BLaER1 treated with 17β-estradiol and CSF1 and Interleukin-3, amounts not matched to agents 10 nM and 100 nM (cell line): Measurements from ENCODE around the gene MAP1LC3A.
A peak's percentile ranks its signal among the peaks of the same experiment; 100 is the strongest.

ENCODE experiments used
- H3K27ac ChIP-seq, 11 experiments: shearing (Covaris generic); formaldehyde crosslinking; 2 replicates each; pipeline ENCODE4 v1.8.1; 2022
- H3K27me3 ChIP-seq, 11 experiments: shearing (Covaris generic); formaldehyde crosslinking; 2 replicates each; pipeline ENCODE4 v1.8.1; 2022
- H3K36me3 ChIP-seq, 11 experiments: shearing (Covaris generic); formaldehyde crosslinking; 2 replicates each; pipeline ENCODE4 v1.8.1; 2022
- H3K4me1 ChIP-seq, 10 experiments: shearing (Covaris generic); formaldehyde crosslinking; 2 replicates each; pipeline ENCODE4 v1.8.1; 2022
- H3K4me2 ChIP-seq, 11 experiments: shearing (Covaris generic); formaldehyde crosslinking; 2 replicates each; pipeline ENCODE4 v1.8.1; 2022
- H3K4me3 ChIP-seq, 10 experiments: shearing (Covaris generic); formaldehyde crosslinking; 2 replicates each; pipeline ENCODE4 v1.8.1; 2022
- H3K9ac ChIP-seq, 11 experiments: shearing (Covaris generic); formaldehyde crosslinking; 2 replicates each; pipeline ENCODE4 v1.8.1; 2022
- H3K9me3 ChIP-seq, 11 experiments: shearing (Covaris generic); formaldehyde crosslinking; replicated peaks in 1 of 11; 2 replicates each; pipeline ENCODE4 v1.8.1; 2022
- H4K20me1 ChIP-seq, 11 experiments: shearing (Covaris generic); formaldehyde crosslinking; 2 replicates each; pipeline ENCODE4 v1.8.1; 2022
- Cebpa-rat ChIP-seq, 11 experiments: shearing (Covaris generic); IDR thresholded peaks; 2 replicates each; pipeline ENCODE4 v1.8.1; 2022

MAP1LC3A gene

DNA sequence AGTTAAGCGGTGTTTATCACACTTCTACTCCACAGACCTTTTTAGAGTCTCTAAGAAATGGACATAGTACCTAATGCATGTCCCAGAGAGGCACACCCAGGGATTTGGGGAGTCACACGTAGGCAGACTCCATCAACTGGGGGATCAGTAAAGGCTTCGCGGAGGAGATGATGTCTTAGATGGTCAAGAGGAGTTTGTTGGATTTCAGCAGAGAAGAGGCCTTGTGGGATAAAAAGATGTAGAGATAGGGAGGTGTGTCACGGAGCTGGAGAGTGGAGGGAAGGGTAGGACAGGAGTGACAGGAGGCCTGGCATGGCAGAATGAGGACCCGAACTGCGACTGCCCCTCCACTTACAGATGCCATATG, 33.2 kb upstream of the MAP1LC3A start:
- TF ChIP-seq Cebpa-rat (IDR thresholded peaks at IDR 0.05) = no peak
- Histone ChIP-seq H3K9ac (peak overlapping the region in 4 of 11 experiments; percentile 13 to 42 (median 28); a peak in 5 of 22 replicates), H3K27me3 (no peaks in the 10 kb centered on the region), H4K20me1 (peaks cover 55 to 97% (median 72%) of the 10 kb centered on the region in 11 experiments), H3K36me3 (peaks cover 59 to 95% (median 74%) of the 10 kb centered on the region in 11 experiments), H3K4me3 (no peak overlapping the region), H3K27ac (peak overlapping the region in 4 of 11 experiments; percentile 26 to 48 (median 38); a peak in 4 of 22 replicates), H3K4me1 (peaks cover 9 to 43% (median 12%) of the 10 kb centered on the region in 10 experiments; a peak in 19 of 20 replicates), H3K9me3 (no peaks in the 10 kb centered on the region), H3K4me2 (peak overlapping the region in 4 of 11 experiments; percentile 12 to 38 (median 32); a peak in 6 of 22 replicates)

GRCh38 chr20:34525709-34526416, 32.7 kb upstream of the MAP1LC3A start:
- Histone ChIP-seq H3K36me3 (peaks cover 62 to 95% (median 74%) of the 10 kb centered on the region in 11 experiments), H3K27ac (peak overlapping the region in 4 of 11 experiments; percentile 26 to 48 (median 38); a peak in 5 of 22 replicates), H3K4me3 (no peak overlapping the region)

DNA sequence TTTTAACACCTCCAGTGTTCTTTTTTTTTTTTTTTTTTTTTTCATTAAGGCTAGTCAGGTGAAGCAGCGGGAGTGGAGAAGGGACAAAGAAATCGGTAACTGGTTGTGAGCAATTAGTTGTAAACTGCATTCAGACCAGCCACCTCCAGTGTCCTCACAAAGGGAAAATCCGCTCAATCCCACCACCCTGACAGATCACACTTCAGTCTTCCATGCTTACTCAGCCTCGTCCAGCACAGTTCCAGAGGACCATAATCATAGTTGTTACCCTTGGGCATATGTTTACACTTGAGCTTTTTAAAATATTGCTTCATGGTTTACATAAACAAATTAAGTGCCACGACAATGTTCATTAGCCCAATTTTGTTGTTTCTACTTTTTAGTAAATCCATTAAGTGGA, 32.1 kb upstream of the MAP1LC3A start:
- peaks cover 66 to 95% (median 78%) of the 10 kb centered on the region in 11 experiments for H3K36me3 ChIP-seq
- H3K4me1 ChIP-seq = peaks cover 9 to 40% (median 12%) of the 10 kb centered on the region in 10 experiments; a peak in 19 of 20 replicates
- no peak overlapping the region for H3K4me3 ChIP-seq
- no peaks in the 10 kb centered on the region for H3K9me3 ChIP-seq
- H3K27me3 ChIP-seq = no peaks in the 10 kb centered on the region
- peak overlapping the region in 2 of 11 experiments; percentile 28 to 42; a peak in 1 of 22 replicates for H3K9ac ChIP-seq
- peak overlapping the region in 3 of 11 experiments; percentile 28 to 48 (median 47); a peak in 3 of 22 replicates for H3K27ac ChIP-seq
- H4K20me1 ChIP-seq = peaks cover 45 to 97% (median 70%) of the 10 kb centered on the region in 11 experiments
- peak overlapping the region in 1 of 11 experiments; percentile 36; a peak in 1 of 22 replicates for H3K4me2 ChIP-seq
- no peak for TF ChIP-seq Cebpa-rat (IDR thresholded peaks at IDR 0.05)

More at GRCh38 chr20:34525709-34526416, 32.7 kb upstream of the MAP1LC3A start:
- no peak for TF ChIP-seq Cebpa-rat (IDR thresholded peaks at IDR 0.05)
- H3K9ac ChIP-seq = peak overlapping the region in 4 of 11 experiments; percentile 13 to 42 (median 28); a peak in 5 of 22 replicates
- H3K27me3 ChIP-seq = no peaks in the 10 kb centered on the region
- no peaks in the 10 kb centered on the region for H3K9me3 ChIP-seq
- H3K4me2 ChIP-seq = peak overlapping the region in 4 of 11 experiments; percentile 12 to 38 (median 32); a peak in 6 of 22 replicates
- H4K20me1 ChIP-seq = peaks cover 49 to 97% (median 71%) of the 10 kb centered on the region in 11 experiments
- H3K4me1 ChIP-seq = peaks cover 9 to 41% (median 12%) of the 10 kb centered on the region in 10 experiments; a peak in 19 of 20 replicates

GRCh38 chr20:34527016-34527415, 31.5 kb upstream of the MAP1LC3A start:
- H3K9ac ChIP-seq = no peak overlapping the region
- no peak for TF ChIP-seq Cebpa-rat (IDR thresholded peaks at IDR 0.05)

GRCh38 chr20:34528921-34529297, 29.6 kb upstream of the MAP1LC3A start:
- peaks cover 21 to 97% (median 64%) of the 10 kb centered on the region in 11 experiments for H4K20me1 ChIP-seq
- H3K27me3 ChIP-seq = no peaks in the 10 kb centered on the region
- H3K9me3 ChIP-seq = no peaks in the 10 kb centered on the region
- no peak overlapping the region for H3K4me2 ChIP-seq
- H3K27ac ChIP-seq = no peak overlapping the region
- no peak for TF ChIP-seq Cebpa-rat (IDR thresholded peaks at IDR 0.05)
- H3K9ac ChIP-seq = no peak overlapping the region
- H3K36me3 ChIP-seq = peaks cover 84 to 98% (median 95%) of the 10 kb centered on the region in 11 experiments
- H3K4me1 ChIP-seq = peaks cover 0 to 20% (median 6%) of the 10 kb centered on the region in 10 experiments; a peak in 11 of 20 replicates
- H3K4me3 ChIP-seq = no peak overlapping the region

More at GRCh38 chr20:34527016-34527415, 31.5 kb upstream of the MAP1LC3A start:
- peaks cover 40 to 97% (median 69%) of the 10 kb centered on the region in 11 experiments for H4K20me1 ChIP-seq
- H3K27me3 ChIP-seq = no peaks in the 10 kb centered on the region
- no peak overlapping the region for H3K27ac ChIP-seq
- H3K9me3 ChIP-seq = no peaks in the 10 kb centered on the region
- H3K4me2 ChIP-seq = no peak overlapping the region
- peaks cover 66 to 95% (median 83%) of the 10 kb centered on the region in 11 experiments for H3K36me3 ChIP-seq
- peaks cover 9 to 34% (median 11%) of the 10 kb centered on the region in 10 experiments; a peak in 19 of 20 replicates for H3K4me1 ChIP-seq
- H3K4me3 ChIP-seq = no peak overlapping the region

DNA sequence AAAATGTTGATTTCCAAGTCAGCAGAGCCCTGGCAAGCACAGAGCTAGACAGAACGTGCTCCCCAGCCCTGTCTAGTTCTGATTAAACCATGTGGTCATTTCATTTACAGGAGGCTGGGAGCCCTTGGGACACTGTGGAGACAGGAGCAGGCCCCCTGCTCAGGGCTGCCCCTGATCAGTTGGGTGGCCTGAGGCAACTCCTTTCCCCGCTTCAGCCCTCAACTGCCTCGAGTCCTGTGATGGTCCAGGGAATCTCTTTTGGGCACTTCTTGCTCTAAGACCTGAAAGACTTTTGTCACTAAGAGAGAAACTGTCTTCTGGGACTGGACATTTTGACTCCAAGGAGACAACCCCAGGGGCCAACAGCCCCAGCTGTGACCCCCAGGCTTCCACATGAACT, 28.8 kb upstream of the MAP1LC3A start:
- Histone ChIP-seq H3K27ac (no peak overlapping the region), H3K9ac (no peak overlapping the region), H3K9me3 (no peaks in the 10 kb centered on the region), H3K36me3 (peaks cover 88 to 100% (median 97%) of the 10 kb centered on the region in 11 experiments), H3K4me3 (no peak overlapping the region), H3K4me1 (peaks cover 0 to 16% (median 6%) of the 10 kb centered on the region in 10 experiments; a peak in 11 of 20 replicates), H3K4me2 (no peak overlapping the region), H3K27me3 (no peaks in the 10 kb centered on the region), H4K20me1 (peaks cover 12 to 97% (median 64%) of the 10 kb centered on the region in 11 experiments; a peak in 21 of 22 replicates)
- no peak for TF ChIP-seq Cebpa-rat (IDR thresholded peaks at IDR 0.05)

DNA sequence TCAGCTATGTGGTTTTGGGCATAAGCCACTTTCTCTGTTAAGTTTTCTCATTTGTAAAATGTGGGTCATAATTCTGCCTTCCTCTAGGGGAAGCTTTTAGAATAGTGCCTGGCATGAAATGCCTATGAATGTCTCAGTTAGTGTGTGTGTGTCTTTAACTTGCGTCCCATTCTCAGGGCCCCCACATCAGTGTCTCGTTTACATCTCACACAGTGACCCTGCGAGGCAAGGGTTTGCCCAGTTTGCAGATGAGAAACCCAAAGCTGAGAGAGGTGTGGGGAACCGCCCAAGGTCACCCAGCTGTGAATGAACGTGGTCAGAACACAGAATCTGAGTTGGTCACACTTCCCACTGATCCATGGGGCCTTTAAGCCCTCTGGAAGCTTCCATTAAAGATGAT, 28.2 kb upstream of the MAP1LC3A start:
- Histone ChIP-seq H3K27ac (no peak overlapping the region), H3K9me3 (no peaks in the 10 kb centered on the region), H3K4me3 (no peak overlapping the region), H3K27me3 (no peaks in the 10 kb centered on the region), H4K20me1 (peaks cover 6 to 97% (median 62%) of the 10 kb centered on the region in 11 experiments; a peak in 20 of 22 replicates), H3K9ac (no peak overlapping the region), H3K36me3 (peaks cover 91 to 100% (median 97%) of the 10 kb centered on the region in 11 experiments), H3K4me1 (peaks cover 0 to 10% (median 6%) of the 10 kb centered on the region in 10 experiments; a peak in 11 of 20 replicates), H3K4me2 (no peak overlapping the region)
- TF ChIP-seq Cebpa-rat (IDR thresholded peaks at IDR 0.05) = no peak

DNA sequence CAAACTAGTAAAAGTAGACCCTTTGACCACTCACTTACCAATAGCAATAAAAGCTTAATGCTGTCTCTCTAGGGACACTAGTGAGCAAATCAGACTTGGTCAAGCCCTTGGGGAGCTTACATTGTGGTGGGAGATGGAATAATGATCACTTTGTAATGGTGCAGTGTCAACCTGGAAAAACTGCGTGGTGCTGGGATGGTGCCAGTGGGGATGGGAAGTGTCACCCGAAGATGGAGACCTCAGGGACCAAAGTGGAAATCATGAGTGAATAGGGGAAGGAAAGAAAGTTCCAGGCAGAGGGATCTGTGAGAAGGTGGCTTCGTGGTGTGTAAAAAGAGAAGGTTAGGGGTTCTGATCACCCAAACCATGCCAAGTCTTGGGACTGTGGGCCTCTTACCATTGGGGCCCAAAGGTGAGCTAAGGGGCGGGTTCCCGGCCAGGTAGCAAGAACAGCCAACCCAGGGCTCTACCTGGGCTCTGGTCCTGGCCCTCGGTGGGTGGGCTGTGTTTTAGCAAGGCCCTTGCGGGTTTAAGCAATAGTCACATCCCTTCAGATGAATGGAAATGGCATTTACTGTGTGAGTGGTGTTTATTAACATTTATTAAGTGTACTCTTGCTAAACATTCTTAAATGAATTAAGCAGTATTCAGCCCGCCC, 26.8 kb upstream of the MAP1LC3A start:
- Histone ChIP-seq H3K36me3 (peaks cover 95 to 100% (median 97%) of the 10 kb centered on the region in 11 experiments), H3K4me2 (no peak overlapping the region), H3K4me3 (no peak overlapping the region), H3K4me1 (peaks cover 0 to 8% (median 0%) of the 10 kb centered on the region in 10 experiments; a peak in 1 of 20 replicates), H3K9ac (no peak overlapping the region), H3K27me3 (no peaks in the 10 kb centered on the region), H4K20me1 (peaks cover 0 to 94% (median 58%) of the 10 kb centered on the region in 11 experiments; a peak in 19 of 22 replicates), H3K27ac (no peak overlapping the region), H3K9me3 (no peaks in the 10 kb centered on the region)
- TF ChIP-seq Cebpa-rat (IDR thresholded peaks at IDR 0.05) = no peak
